Caco-2 (cell line): ENCODE measurements around the gene CCDC14. TPM values are rescaled to one million over a fixed set of nuclear protein-coding genes. Genes with fewer than 3 reads are reported as not detected.

Experiments used
- BruUV-seq: library from RNA; stranded (reverse); fragments of 400-500 nt; replicated peaks from 2 replicates; lab custom pipeline; 2021; lab: Mats Ljungman, UMichigan
- CTCF ChIA-PET: fragments of 300-600 bp; sonication (Branson Sonifier 250); formaldehyde crosslinking; loops from one replicate; lab custom pipeline; 2022; ENCODE audit warnings: antibody characterized with exemption; lab: Charles Lee
- POLR2A ChIA-PET: fragments of 300-600 bp; sonication (Branson Sonifier 250); formaldehyde crosslinking; loops from one replicate; lab custom pipeline; 2022; ENCODE audit warnings: antibody characterized with exemption; lab: Charles Lee
- DNase-seq, 2 experiments: peaks; one replicate each; pipeline versions ENCODE4 v3.0.0 to v3.0.0-alpha.2; 2020 to 2022
- H3K27me3 ChIP-seq: replicated peaks from 2 replicates; pipeline ENCODE4 v1.6.0; 2011; ENCODE audit warnings: low read length; ENCODE audit not compliant: control insufficient read depth, insufficient read depth
- H3K36me3 ChIP-seq: 2 replicates; pipeline ENCODE4 v1.5.1; 2011; ENCODE audit warnings: low read length; ENCODE audit not compliant: control insufficient read depth, insufficient read depth
- H3K4me1 ChIP-seq: fragments of 250-450 bp; sonication (Bioruptor Pico); 2 replicates; pipeline ENCODE4 v1.5.1; 2020; ENCODE audit warnings: mild to moderate bottlenecking
- H3K4me3 ChIP-seq: 2 replicates; pipeline ENCODE4 v1.5.1; 2011; ENCODE audit warnings: low read depth, mild to moderate bottlenecking, control low read depth, low read length
- H3K9me3 ChIP-seq: fragments of 250-450 bp; sonication (Bioruptor Pico); 2 replicates; pipeline ENCODE4 v1.5.1; 2020; ENCODE audit warnings: mild to moderate bottlenecking, moderate library complexity
- H3K27ac Mint-ChIP-seq: one replicate; pipeline ENCODE4 v1.8.0; 2022; ENCODE audit warnings: mixed read lengths; ENCODE audit not compliant: unreplicated experiment
- H3K27me3 Mint-ChIP-seq: one replicate; pipeline ENCODE4 v1.8.0; 2022; ENCODE audit warnings: mixed read lengths; ENCODE audit not compliant: insufficient read depth, unreplicated experiment
- H3K36me3 Mint-ChIP-seq: one replicate; pipeline ENCODE4 v1.8.0; 2022; ENCODE audit warnings: mild to moderate bottlenecking, mixed read lengths; ENCODE audit not compliant: insufficient read depth, unreplicated experiment
- H3K4me1 Mint-ChIP-seq: one replicate; pipeline ENCODE4 v1.8.0; 2022; ENCODE audit warnings: low read depth, mixed read lengths; ENCODE audit not compliant: unreplicated experiment
- H3K4me3 Mint-ChIP-seq: one replicate; pipeline ENCODE4 v1.8.0; 2022; ENCODE audit warnings: mild to moderate bottlenecking, moderate library complexity, mixed read lengths; ENCODE audit not compliant: unreplicated experiment
- H3K9me3 Mint-ChIP-seq: one replicate; pipeline ENCODE4 v1.8.0; 2022; ENCODE audit warnings: mixed read lengths; ENCODE audit not compliant: unreplicated experiment
- intact Hi-C: fragments of 100-400 bp; cut with micrococcal nuclease; formaldehyde crosslinking; loops from one replicate; pipeline ENCODE4 v1.10.0; 2022; ENCODE audit not compliant: unreplicated experiment
- total RNA-seq: library from RNA; stranded (reverse); gene quantifications from 2 replicates; pipeline ENCODE4 v1.2.3, GENCODE V29; 2022
- TF ChIP-seq, protein P1 (sequence below), 2 experiments: fragments of 200-600 bp in 1 of 2; IDR thresholded peaks; 1 replicate in 1 of 2; 2 replicates in 1 of 2; pipeline versions ENCODE4 v1.5.1 to v1.8.0; 2011 to 2022; ENCODE audit warnings: antibody characterized with exemption in 1 of 2, control low read depth in 1 of 2, inconsistent platforms in 1 of 2, low read depth in 1 of 2, low read length in 1 of 2, mild to moderate bottlenecking in 1 of 2, moderate library complexity in 1 of 2; ENCODE audit not compliant: insufficient read depth in 1 of 2, severe bottlenecking in 1 of 2, unreplicated experiment in 1 of 2

CCDC14 gene
- total RNA-seq, 1 experiment from 2014 or later = 43.5 TPM

DNA sequence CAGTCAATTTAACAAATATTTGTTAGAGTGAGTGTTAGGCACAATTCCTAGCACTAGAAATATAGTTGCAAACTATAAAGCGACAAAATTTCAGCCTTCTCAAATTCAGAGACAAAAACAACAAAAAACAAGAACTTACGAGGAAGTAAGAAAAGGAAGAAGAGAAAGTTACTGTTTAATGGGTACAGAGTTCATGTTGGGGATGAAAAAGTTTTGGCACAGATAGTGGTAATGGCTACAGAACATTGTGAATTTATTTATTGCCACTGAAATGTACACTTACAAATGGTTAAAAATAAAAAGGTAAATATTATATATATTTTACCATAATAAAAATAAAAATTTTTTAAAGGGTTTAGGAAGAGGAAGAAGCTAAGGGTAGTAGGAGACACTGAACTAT lies 21.3 kb downstream of the CCDC14 start:
- Histone ChIP-seq H3K4me1 (no peaks in the 10 kb centered on the region), H3K4me3 (no peak overlapping the region), H3K27me3 (no peaks in the 10 kb centered on the region), H3K36me3 (no peaks in the 10 kb centered on the region), H3K9me3 (no peaks in the 10 kb centered on the region)
- DNase-seq = no peak
- Mint-ChIP-seq H3K9me3 (no peaks in the 10 kb centered on the region), H3K27ac (no peak overlapping the region), H3K4me3 (no peak overlapping the region), H3K27me3 (no peaks in the 10 kb centered on the region), H3K4me1 (no peaks in the 10 kb centered on the region), H3K36me3 (peaks cover 25% of the 10 kb centered on the region)
- ChIA-PET CTCF (no interaction called here), POLR2A (no interaction called here)
- BruUV-seq = no TSS peak
- intact Hi-C loops = no loop called here
- TF ChIP-seq, protein P1, sequence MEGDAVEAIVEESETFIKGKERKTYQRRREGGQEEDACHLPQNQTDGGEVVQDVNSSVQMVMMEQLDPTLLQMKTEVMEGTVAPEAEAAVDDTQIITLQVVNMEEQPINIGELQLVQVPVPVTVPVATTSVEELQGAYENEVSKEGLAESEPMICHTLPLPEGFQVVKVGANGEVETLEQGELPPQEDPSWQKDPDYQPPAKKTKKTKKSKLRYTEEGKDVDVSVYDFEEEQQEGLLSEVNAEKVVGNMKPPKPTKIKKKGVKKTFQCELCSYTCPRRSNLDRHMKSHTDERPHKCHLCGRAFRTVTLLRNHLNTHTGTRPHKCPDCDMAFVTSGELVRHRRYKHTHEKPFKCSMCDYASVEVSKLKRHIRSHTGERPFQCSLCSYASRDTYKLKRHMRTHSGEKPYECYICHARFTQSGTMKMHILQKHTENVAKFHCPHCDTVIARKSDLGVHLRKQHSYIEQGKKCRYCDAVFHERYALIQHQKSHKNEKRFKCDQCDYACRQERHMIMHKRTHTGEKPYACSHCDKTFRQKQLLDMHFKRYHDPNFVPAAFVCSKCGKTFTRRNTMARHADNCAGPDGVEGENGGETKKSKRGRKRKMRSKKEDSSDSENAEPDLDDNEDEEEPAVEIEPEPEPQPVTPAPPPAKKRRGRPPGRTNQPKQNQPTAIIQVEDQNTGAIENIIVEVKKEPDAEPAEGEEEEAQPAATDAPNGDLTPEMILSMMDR (IDR thresholded peaks at IDR 0.05; ENCODE audit: insufficient read depth in 1 of 2, low read depth in 1 of 2, low read length in 1 of 2, severe bottlenecking in 1 of 2, unreplicated experiment in 1 of 2) = no peak

DNA sequence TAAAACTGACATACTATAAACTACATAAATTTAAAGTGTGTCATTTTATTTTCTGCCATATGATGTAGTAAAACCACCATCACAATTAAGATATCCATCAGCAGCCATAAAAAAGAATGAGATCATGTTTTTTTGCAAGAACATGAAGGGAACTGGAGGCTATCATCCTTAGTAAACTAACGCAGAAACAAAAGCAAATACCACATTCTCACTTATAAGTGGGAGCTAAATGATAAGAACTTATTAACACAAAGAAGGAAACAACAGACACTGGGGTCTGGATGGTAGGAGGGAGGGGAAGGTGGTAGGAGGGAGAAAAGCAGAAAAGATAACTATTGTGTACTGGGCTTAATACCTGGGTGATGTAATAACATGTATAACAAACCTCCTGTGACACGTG lies 24.6 kb downstream of the CCDC14 start:
- Histone ChIP-seq H3K4me3 (no peak overlapping the region), H3K4me1 (no peaks in the 10 kb centered on the region), H3K36me3 (no peaks in the 10 kb centered on the region), H3K27me3 (no peaks in the 10 kb centered on the region), H3K9me3 (no peaks in the 10 kb centered on the region)
- POLR2A ChIA-PET = no interaction called here
- BruUV-seq = no TSS peak
- TF ChIP-seq, protein P1 (IDR thresholded peaks at IDR 0.05; ENCODE audit: insufficient read depth in 1 of 2, low read depth in 1 of 2, low read length in 1 of 2, severe bottlenecking in 1 of 2, unreplicated experiment in 1 of 2) = no peak
- Mint-ChIP-seq H3K27me3 (no peaks in the 10 kb centered on the region), H3K36me3 (peaks cover 25% of the 10 kb centered on the region), H3K27ac (no peak overlapping the region), H3K4me3 (no peak overlapping the region), H3K4me1 (no peaks in the 10 kb centered on the region), H3K9me3 (no peaks in the 10 kb centered on the region)
- CTCF ChIA-PET = no interaction called here
- intact Hi-C loops = no loop called here
- no peak for DNase-seq

DNA sequence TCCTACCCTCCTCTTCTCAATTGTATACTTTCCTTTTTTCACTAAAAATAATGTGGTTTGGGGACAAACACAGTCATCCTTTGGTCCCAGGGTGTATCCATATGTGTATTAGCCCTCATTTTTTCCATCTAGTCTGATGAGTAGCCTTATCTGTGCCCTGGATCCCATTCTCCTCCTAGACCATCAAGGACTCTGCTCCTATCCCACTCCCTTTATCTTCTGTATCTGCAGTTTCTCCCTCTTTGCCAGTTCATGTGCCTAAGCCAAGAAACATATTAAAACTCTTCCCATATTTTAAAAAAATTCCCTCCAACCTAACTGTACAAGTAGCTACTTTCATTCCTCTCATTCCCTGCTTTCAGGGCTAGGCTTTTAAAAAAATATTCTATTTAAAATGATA lies 25.2 kb downstream of the CCDC14 start:
- peaks cover 25% of the 10 kb centered on the region for H3K36me3 Mint-ChIP-seq
- DNase-seq = no peak
- intact Hi-C loops = no loop called here
- no peak overlapping the region for H3K27ac Mint-ChIP-seq
- ChIA-PET POLR2A (no interaction called here), CTCF (no interaction called here)
- H3K27me3 Mint-ChIP-seq = no peaks in the 10 kb centered on the region
- TF ChIP-seq, protein P1 (IDR thresholded peaks at IDR 0.05; ENCODE audit: insufficient read depth in 1 of 2, low read depth in 1 of 2, low read length in 1 of 2, severe bottlenecking in 1 of 2, unreplicated experiment in 1 of 2) = no peak
- Histone ChIP-seq H3K27me3 (no peaks in the 10 kb centered on the region), H3K4me3 (no peak overlapping the region), H3K9me3 (no peaks in the 10 kb centered on the region), H3K4me1 (no peaks in the 10 kb centered on the region), H3K36me3 (no peaks in the 10 kb centered on the region)
- no peaks in the 10 kb centered on the region for H3K9me3 Mint-ChIP-seq
- H3K4me3 Mint-ChIP-seq = no peak overlapping the region
- no TSS peak for BruUV-seq
- H3K4me1 Mint-ChIP-seq = no peaks in the 10 kb centered on the region
